Measurements from ENCODE around the gene QSOX2. TPM values are rescaled to one million over a fixed set of nuclear protein-coding genes. Genes with fewer than 3 reads are reported as not detected.

QSOX2 gene
- total and polyA plus RNA-seq, 4 donors = 0.79 to 12.7 (median 4.3) TPM

- H3K9ac ChIP-seq (ENCODE audit: low read depth in 1 of 2, low read length in 2 of 2) = no peak overlapping the region
- no peak for DNase-seq (ENCODE audit: low spot score)
- H3K4me3 ChIP-seq (ENCODE audit: low read depth in 1 of 3, low read length in 3 of 3) = no peak overlapping the region
- H3K4me1 ChIP-seq (ENCODE audit: control insufficient read depth in 4 of 4, insufficient read depth in 4 of 4, low read length in 3 of 4) = no peaks in the 10 kb centered on the region
- no peaks in the 10 kb centered on the region for H3K36me3 ChIP-seq (ENCODE audit: control insufficient read depth in 4 of 4, insufficient read depth in 3 of 4, low read depth in 1 of 4, low read length in 3 of 4)
- TF ChIP-seq RAD21 (IDR thresholded peaks at IDR 0.05) (no peak), ZBTB33 (IDR thresholded peaks at IDR 0.05) (no peak), NR2F2 (IDR thresholded peaks at IDR 0.05) (no peak)
- 80% methylated on average over 18 of the region's 18 CpGs for WGBS
- H3K27ac ChIP-seq (ENCODE audit: low read depth in 1 of 2, low read length in 2 of 2) = no peak overlapping the region
- H3K9me3 ChIP-seq (ENCODE audit: control insufficient read depth in 4 of 4, low read length in 3 of 4) = no peaks in the 10 kb centered on the region
- H3K27me3 ChIP-seq (ENCODE audit: control insufficient read depth in 4 of 4, insufficient read depth in 4 of 4, low read length in 3 of 4) = peaks cover 0 to 2% (median 0%) of the 10 kb centered on the region in 4 donors
Measured at GRCh38 chr9:136182850-136183422, 62.7 kb downstream of the QSOX2 start.

- 75% methylated on average over 14 of the region's 14 CpGs for WGBS
- no peak overlapping the region for H3K27ac ChIP-seq (ENCODE audit: low read depth in 1 of 2, low read length in 2 of 2)
- peaks cover 0 to 2% (median 0%) of the 10 kb centered on the region in 4 donors for H3K27me3 ChIP-seq (ENCODE audit: control insufficient read depth in 4 of 4, insufficient read depth in 4 of 4, low read length in 3 of 4)
- TF ChIP-seq RAD21 (IDR thresholded peaks at IDR 0.05) (no peak), FOXA2 (IDR thresholded peaks at IDR 0.05) (no peak)
- no peaks in the 10 kb centered on the region for H3K36me3 ChIP-seq (ENCODE audit: control insufficient read depth in 4 of 4, insufficient read depth in 3 of 4, low read depth in 1 of 4, low read length in 3 of 4)
- H3K9me3 ChIP-seq (ENCODE audit: control insufficient read depth in 4 of 4, low read length in 3 of 4) = no peaks in the 10 kb centered on the region
- H3K4me3 ChIP-seq (ENCODE audit: low read depth in 1 of 3, low read length in 3 of 3) = no peak overlapping the region
- no peak for DNase-seq (ENCODE audit: low spot score)
- no peaks in the 10 kb centered on the region for H3K4me1 ChIP-seq (ENCODE audit: control insufficient read depth in 4 of 4, insufficient read depth in 4 of 4, low read length in 3 of 4)
- H3K9ac ChIP-seq (ENCODE audit: low read depth in 1 of 2, low read length in 2 of 2) = no peak overlapping the region
Measured at GRCh38 chr9:136182420-136182787, 63.2 kb downstream of the QSOX2 start.

DNA sequence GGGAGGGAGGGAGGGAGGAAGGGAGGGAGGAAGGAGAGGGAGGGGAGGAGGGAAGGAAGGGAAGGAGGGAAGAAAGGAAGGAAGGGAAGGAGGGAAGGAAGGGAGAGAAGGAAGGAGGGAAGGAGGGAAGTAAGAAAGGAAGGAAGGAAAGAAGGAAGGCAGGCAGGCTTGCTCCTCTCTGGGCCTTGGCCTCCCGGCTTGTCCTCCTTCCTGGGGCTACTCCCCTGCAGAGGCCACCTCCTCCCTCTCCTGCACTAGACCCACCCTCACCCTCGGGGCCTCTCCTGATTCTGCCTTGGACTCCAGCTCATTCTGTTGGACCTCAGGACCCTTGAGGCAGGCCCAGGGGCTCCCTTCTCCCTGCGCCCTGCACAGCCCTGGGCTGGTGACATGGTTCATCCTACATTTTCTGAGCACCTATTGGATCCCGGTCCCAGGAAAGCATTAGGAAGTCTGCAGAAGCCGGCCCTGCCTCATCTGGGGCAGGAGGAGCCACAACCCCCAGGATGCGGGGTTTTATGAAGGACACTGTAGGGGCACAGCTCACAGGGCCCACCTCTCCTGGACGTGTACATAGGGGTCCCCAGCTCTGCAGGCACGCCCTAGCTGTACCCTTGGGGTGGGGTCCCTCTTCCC, 63.7 kb downstream of the QSOX2 start:
- Histone ChIP-seq H3K27me3 (ENCODE audit: control insufficient read depth in 4 of 4, insufficient read depth in 4 of 4, low read length in 3 of 4) (peaks cover 0 to under 1% (median 0%) of the 10 kb centered on the region in 4 donors), H3K27ac (ENCODE audit: low read depth in 1 of 2, low read length in 2 of 2) (no peak overlapping the region), H3K36me3 (ENCODE audit: control insufficient read depth in 4 of 4, insufficient read depth in 3 of 4, low read depth in 1 of 4, low read length in 3 of 4) (no peaks in the 10 kb centered on the region), H3K9me3 (ENCODE audit: control insufficient read depth in 4 of 4, low read length in 3 of 4) (no peaks in the 10 kb centered on the region), H3K9ac (ENCODE audit: low read depth in 1 of 2, low read length in 2 of 2) (no peak overlapping the region), H3K4me1 (ENCODE audit: control insufficient read depth in 4 of 4, insufficient read depth in 4 of 4, low read length in 3 of 4) (no peaks in the 10 kb centered on the region), H3K4me3 (ENCODE audit: low read depth in 1 of 3, low read length in 3 of 3) (no peak overlapping the region)
- no peak for DNase-seq (ENCODE audit: low spot score)
- 60% methylated on average over 8 of the region's 8 CpGs for WGBS
- TF ChIP-seq FOXA1 (IDR thresholded peaks at IDR 0.05) (no peak), TAF1 (conservative IDR thresholded peaks at IDR 0.05) (no peak), HNF4G (IDR thresholded peaks at IDR 0.05) (no peak), HNF4A (conservative IDR thresholded peaks at IDR 0.05) (no peak), YY1 (IDR thresholded peaks at IDR 0.05) (no peak), FOXA2 (IDR thresholded peaks at IDR 0.05) (no peak), ZBTB33 (IDR thresholded peaks at IDR 0.05) (no peak), GABPA (IDR thresholded peaks at IDR 0.05 in 1 of 2, conservative IDR thresholded peaks at IDR 0.05 in 1 of 2) (no peak), CTCF (IDR thresholded peaks at IDR 0.05; ENCODE audit: low read depth, low read length, missing input control) (no peak), MAX (IDR thresholded peaks at IDR 0.05) (no peak)
- TF ChIP-seq, protein P1, sequence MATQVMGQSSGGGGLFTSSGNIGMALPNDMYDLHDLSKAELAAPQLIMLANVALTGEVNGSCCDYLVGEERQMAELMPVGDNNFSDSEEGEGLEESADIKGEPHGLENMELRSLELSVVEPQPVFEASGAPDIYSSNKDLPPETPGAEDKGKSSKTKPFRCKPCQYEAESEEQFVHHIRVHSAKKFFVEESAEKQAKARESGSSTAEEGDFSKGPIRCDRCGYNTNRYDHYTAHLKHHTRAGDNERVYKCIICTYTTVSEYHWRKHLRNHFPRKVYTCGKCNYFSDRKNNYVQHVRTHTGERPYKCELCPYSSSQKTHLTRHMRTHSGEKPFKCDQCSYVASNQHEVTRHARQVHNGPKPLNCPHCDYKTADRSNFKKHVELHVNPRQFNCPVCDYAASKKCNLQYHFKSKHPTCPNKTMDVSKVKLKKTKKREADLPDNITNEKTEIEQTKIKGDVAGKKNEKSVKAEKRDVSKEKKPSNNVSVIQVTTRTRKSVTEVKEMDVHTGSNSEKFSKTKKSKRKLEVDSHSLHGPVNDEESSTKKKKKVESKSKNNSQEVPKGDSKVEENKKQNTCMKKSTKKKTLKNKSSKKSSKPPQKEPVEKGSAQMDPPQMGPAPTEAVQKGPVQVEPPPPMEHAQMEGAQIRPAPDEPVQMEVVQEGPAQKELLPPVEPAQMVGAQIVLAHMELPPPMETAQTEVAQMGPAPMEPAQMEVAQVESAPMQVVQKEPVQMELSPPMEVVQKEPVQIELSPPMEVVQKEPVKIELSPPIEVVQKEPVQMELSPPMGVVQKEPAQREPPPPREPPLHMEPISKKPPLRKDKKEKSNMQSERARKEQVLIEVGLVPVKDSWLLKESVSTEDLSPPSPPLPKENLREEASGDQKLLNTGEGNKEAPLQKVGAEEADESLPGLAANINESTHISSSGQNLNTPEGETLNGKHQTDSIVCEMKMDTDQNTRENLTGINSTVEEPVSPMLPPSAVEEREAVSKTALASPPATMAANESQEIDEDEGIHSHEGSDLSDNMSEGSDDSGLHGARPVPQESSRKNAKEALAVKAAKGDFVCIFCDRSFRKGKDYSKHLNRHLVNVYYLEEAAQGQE (IDR thresholded peaks at IDR 0.05) = no peak

All from liver (tissue), 9 donors.